Rectal smooth muscle tissue (tissue), 1 donor: ENCODE data around the gene ZMIZ1.
A peak's percentile ranks its signal among the peaks of the same experiment; 100 is the strongest.

ENCODE experiments used
- H3K27ac ChIP-seq: one replicate; pipeline ENCODE4 v1.7.0; 2013; ENCODE audit warnings: low read depth, low read length, inconsistent platforms
- H3K27me3 ChIP-seq: one replicate; pipeline ENCODE4 v1.7.0; 2013; ENCODE audit warnings: low read length; ENCODE audit not compliant: control insufficient read depth, insufficient read depth
- H3K36me3 ChIP-seq: one replicate; pipeline ENCODE4 v1.7.0; 2013; ENCODE audit warnings: low read length; ENCODE audit not compliant: control insufficient read depth, insufficient read depth
- H3K4me1 ChIP-seq: one replicate; pipeline ENCODE4 v1.7.0; 2013; ENCODE audit warnings: low read length; ENCODE audit not compliant: control insufficient read depth, insufficient read depth
- H3K4me3 ChIP-seq: one replicate; pipeline ENCODE4 v1.7.0; 2013; ENCODE audit warnings: low read length
- H3K9ac ChIP-seq: one replicate; pipeline ENCODE4 v1.7.0; 2013; ENCODE audit warnings: low read length

Gene ZMIZ1

DNA sequence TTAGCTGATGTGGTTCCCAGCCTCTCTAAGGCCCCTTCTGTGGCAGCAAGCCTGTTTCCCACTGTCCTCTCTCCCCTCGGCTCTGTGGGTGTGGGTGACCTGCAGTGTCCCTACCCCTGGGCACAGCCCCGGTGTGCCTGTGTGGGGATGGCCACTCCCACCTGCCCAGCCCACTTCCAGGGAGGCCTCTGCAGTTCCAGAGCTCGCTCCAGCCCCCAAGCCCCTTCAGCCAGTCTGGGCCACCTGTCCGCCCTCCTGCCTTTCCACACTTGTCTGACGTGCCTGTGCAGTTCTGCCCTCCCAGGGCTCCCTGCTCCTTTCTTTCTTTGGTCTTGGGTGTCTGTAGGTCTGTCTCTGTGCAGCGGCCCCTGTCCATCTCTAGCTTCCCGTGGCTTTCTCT lies 151.5 kb downstream of the ZMIZ1 start:
- Histone ChIP-seq H3K4me1 (peaks cover 66% of the 10 kb centered on the region), H3K36me3 (peaks cover 11% of the 10 kb centered on the region), H3K9ac (no peak overlapping the region), H3K27me3 (no peaks in the 10 kb centered on the region), H3K4me3 (no peak overlapping the region), H3K27ac (peak overlapping the region; percentile 93)

DNA sequence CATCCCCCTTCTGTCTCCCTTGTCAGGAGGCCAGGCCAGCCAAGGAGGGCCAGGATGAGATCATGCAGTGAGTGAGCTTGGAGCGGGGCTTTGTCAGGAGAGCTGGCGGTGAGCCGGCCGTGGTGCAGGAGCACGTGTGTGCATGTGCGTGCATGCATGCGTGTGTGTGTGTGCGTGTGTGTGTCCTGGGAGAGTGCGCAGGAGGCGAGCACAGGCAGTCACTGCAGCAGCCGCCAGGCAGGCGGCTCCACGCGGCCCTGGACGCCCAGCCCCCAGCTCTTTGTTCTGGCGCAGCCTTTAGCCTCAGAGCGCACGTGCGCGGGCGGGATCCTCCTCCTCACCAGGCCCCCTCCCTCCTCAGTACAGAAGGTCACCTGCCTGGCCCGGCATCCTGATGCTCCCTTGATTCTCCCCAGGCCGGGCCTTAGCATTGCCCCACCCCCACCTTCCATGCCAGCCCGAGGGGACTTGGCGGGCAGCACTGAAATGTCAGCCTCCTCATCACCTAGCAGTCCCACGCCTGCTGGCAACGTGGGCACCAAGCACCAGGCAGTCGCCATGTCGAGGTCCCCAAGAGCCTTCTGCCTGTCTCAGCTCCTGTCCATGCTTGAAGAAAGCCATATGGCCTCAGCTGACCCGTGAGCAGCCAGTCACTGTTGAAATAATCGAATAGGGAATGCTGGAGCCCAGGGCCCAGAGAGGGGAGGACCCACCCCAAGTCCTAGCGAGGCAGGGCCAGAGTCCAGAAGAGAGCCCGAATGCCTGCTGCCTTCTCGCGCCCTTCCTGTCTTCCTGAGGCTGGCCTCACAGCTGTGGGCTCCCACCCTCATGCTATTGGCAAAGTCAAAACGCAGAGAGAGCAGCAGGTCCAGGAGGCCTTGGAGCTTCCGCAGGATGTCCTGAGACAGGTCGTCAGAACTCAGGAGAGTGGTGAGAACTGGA lies 152.6 kb downstream of the ZMIZ1 start:
- Histone ChIP-seq H3K4me3 (no peak overlapping the region), H3K27ac (peak overlapping the region; percentile 93), H3K4me1 (peaks cover 76% of the 10 kb centered on the region), H3K36me3 (peaks cover 1% of the 10 kb centered on the region), H3K27me3 (no peaks in the 10 kb centered on the region), H3K9ac (no peak overlapping the region)

DNA sequence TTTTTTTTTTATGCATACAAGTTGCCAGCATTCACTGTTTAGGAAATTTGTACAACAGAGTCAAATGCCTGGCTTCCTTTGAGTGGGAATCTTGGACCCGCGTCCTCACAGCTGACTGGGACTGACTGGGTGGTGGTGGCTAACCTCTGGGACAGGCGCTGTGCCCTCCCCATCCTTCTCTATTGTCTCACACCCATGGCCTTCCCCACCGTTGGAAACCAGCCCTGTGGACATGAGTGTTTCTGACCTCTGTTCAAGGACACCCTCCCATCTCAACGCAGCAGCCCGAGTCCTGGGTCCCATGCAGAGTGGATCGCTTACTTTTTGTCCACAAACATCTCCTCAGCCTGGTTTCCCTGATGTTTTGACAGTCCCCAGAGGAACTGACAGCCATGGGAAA lies 153.4 kb downstream of the ZMIZ1 start:
- peaks cover 80% of the 10 kb centered on the region for H3K4me1 ChIP-seq
- no peaks in the 10 kb centered on the region for H3K27me3 ChIP-seq
- H3K9ac ChIP-seq: no peak overlapping the region
- H3K36me3 ChIP-seq: no peaks in the 10 kb centered on the region
- H3K4me3 ChIP-seq: no peak overlapping the region
- peak overlapping the region; percentile 93 for H3K27ac ChIP-seq

GRCh38 chr10:79223091-79224048 lies 154.6 kb downstream of the ZMIZ1 start:
- H3K27me3 ChIP-seq: no peaks in the 10 kb centered on the region
- peaks cover 81% of the 10 kb centered on the region for H3K4me1 ChIP-seq
- H3K36me3 ChIP-seq: no peaks in the 10 kb centered on the region
- H3K27ac ChIP-seq: peak overlapping the region; percentile 93
- peak overlapping the region; percentile 14 for H3K9ac ChIP-seq
- H3K4me3 ChIP-seq: no peak overlapping the region

GRCh38 chr10:79224263-79224949 lies 155.6 kb downstream of the ZMIZ1 start:
- Histone ChIP-seq H3K27me3 (no peaks in the 10 kb centered on the region), H3K36me3 (no peaks in the 10 kb centered on the region), H3K27ac (peak overlapping the region; percentile 93), H3K9ac (no peak overlapping the region), H3K4me1 (peaks cover 81% of the 10 kb centered on the region), H3K4me3 (no peak overlapping the region)

- H3K27ac ChIP-seq: peak overlapping the region; percentile 93
- no peak overlapping the region for H3K4me3 ChIP-seq
- H3K4me1 ChIP-seq: peaks cover 81% of the 10 kb centered on the region
- no peak overlapping the region for H3K9ac ChIP-seq
- no peaks in the 10 kb centered on the region for H3K36me3 ChIP-seq
- H3K27me3 ChIP-seq: no peaks in the 10 kb centered on the region
These were observed 156.2 kb downstream of the ZMIZ1 start for GRCh38 chr10:79224992-79225391.

- Histone ChIP-seq H3K4me3 (no peak overlapping the region), H3K27ac (peak overlapping the region; percentile 93), H3K36me3 (no peaks in the 10 kb centered on the region), H3K4me1 (peaks cover 66% of the 10 kb centered on the region), H3K9ac (no peak overlapping the region), H3K27me3 (no peaks in the 10 kb centered on the region)
These were observed 157.9 kb downstream of the ZMIZ1 start for GRCh38 chr10:79226391-79227245.

DNA sequence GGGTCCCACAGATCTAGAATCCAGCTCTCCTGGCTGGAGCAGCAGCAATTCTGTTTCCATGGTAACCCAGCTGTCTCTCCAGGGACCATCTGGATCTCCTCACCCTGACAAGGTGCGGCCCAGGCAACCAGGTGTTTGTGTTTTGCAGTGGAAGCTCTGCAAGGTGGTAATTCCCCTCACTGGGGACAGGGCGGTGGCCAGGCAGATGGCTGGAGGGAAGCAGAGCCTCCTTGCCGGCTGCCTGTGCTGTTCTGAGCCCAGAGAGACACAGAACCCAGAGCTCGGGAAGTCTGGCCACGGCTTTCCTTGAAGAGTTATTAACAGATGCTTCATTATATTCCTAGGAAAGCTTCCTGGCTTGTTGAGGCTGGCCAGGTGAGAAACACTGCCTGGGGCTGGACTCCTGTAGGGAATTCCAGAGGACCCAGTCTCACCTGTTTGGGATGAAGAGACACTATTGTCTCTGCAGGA lies 160.3 kb downstream of the ZMIZ1 start:
- no peak overlapping the region for H3K9ac ChIP-seq
- no peak overlapping the region for H3K4me3 ChIP-seq
- H3K36me3 ChIP-seq: no peaks in the 10 kb centered on the region
- no peaks in the 10 kb centered on the region for H3K27me3 ChIP-seq
- no peak overlapping the region for H3K27ac ChIP-seq
- peaks cover 42% of the 10 kb centered on the region for H3K4me1 ChIP-seq

- Histone ChIP-seq H3K9ac (no peak overlapping the region), H3K27me3 (no peaks in the 10 kb centered on the region), H3K4me1 (peaks cover 34% of the 10 kb centered on the region), H3K27ac (no peak overlapping the region), H3K36me3 (no peaks in the 10 kb centered on the region), H3K4me3 (no peak overlapping the region)
These were observed 161.1 kb downstream of the ZMIZ1 start for GRCh38 chr10:79229830-79230327.

DNA sequence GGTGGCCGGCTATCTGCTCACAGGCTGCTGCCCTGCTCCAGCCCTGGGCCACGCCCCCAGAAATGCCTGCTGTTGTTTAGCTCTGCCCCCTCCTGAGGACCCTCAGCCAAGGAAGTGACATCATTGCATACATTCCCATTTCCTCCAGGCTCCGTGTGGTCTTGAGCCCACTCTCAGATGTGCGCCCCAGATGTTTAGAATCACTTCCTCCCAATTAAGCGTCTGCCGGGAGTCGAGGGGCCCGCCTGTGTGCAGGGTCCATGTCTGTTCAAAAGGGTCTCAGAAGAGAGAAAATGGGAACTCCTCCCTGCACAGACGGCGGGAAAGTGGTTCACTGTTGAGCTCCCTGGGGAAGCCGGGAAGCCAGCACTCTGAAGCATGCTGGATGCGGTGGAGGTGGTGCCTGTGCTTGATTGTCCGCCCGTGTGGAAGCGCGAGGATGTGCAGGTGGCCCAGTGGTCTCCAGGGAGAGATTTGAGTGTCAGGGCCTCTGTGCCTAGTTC lies 161.6 kb downstream of the ZMIZ1 start:
- Histone ChIP-seq H3K27ac (no peak overlapping the region), H3K4me3 (no peak overlapping the region), H3K36me3 (no peaks in the 10 kb centered on the region)

DNA sequence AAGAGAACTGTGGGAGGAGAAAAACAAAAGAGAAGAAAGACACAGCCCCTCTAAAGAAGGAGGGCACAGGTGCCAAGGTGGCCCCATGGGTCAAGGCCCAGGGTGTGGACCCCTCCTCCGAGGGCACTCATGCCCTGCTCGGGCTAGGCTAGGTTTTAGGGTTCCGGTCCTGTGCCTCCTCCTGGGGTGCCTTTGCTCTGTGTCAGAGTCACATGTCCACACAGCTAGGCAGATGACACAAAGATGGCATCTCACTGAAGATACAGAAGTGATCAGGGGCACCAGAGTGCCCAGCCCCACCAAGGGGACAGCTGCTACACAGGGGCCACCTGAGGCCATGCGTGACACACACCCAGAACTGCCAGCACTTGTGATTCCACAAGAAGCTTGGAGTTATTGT lies 162.1 kb downstream of the ZMIZ1 start:
- Histone ChIP-seq H3K4me1 (peaks cover 30% of the 10 kb centered on the region), H3K27ac (no peak overlapping the region), H3K27me3 (no peaks in the 10 kb centered on the region), H3K4me3 (no peak overlapping the region), H3K36me3 (no peaks in the 10 kb centered on the region), H3K9ac (no peak overlapping the region)

More for the DNA sequence above, 161.6 kb downstream of the ZMIZ1 start:
- Histone ChIP-seq H3K9ac (no peak overlapping the region), H3K27me3 (no peaks in the 10 kb centered on the region), H3K4me1 (peaks cover 32% of the 10 kb centered on the region)
